ENCODE data around the gene LITAFD.
"Not testable (repeated sequence)": the region's sequence is repeated elsewhere in the genome, so short reads cannot be mapped to it uniquely, and the experiment has no call there.

The LITAFD gene

GRCh38 chr16:8872967-8873865 is 8.9 kb upstream of the LITAFD start:
- DNase-seq: no peak

GRCh38 chr16:8873866-8874195 is 8.3 kb upstream of the LITAFD start:
- DNase-seq: not testable (repeated sequence)

- DNase-seq: no peak
Measured at GRCh38 chr16:8874388-8874787, 7.8 kb upstream of the LITAFD start.

- DNase-seq: not testable (repeated sequence)
Measured at GRCh38 chr16:8875317-8875716, 6.8 kb upstream of the LITAFD start.

- no peak for DNase-seq
Measured at GRCh38 chr16:8877894-8878522, 4.1 kb upstream of the LITAFD start.

- DNase-seq: no peak
Measured at GRCh38 chr16:8878523-8878911, 3.6 kb upstream of the LITAFD start.

- no peak for DNase-seq
Measured at GRCh38 chr16:8880839-8881510, 1.2 kb upstream of the LITAFD start.

- DNase-seq: no peak
Measured at GRCh38 chr16:8882725-8883377, 700 bp downstream of the LITAFD start.

- DNase-seq: no peak
Measured at GRCh38 chr16:8885674-8886592, 3.8 kb downstream of the LITAFD start.

GRCh38 chr16:8886593-8887430 is 4.7 kb downstream of the LITAFD start:
- DNase-seq: no peak

GRCh38 chr16:8887431-8887765 is 5.2 kb downstream of the LITAFD start:
- no peak for DNase-seq

- DNase-seq: no peak
Measured at GRCh38 chr16:8887952-8888560, 5.9 kb downstream of the LITAFD start.

- no peak for DNase-seq
Measured at GRCh38 chr16:8888951-8889892, 7.1 kb downstream of the LITAFD start.

- DNase-seq: no peak
Measured at GRCh38 chr16:8889893-8890548, 7.9 kb downstream of the LITAFD start.

GRCh38 chr16:8890549-8890921 is 8.4 kb downstream of the LITAFD start:
- no peak for DNase-seq

- no peak for DNase-seq
Measured at GRCh38 chr16:8892101-8892575, 10.0 kb downstream of the LITAFD start.

- no peak for DNase-seq
Measured at GRCh38 chr16:8893426-8893825, 11.3 kb downstream of the LITAFD start.

- no peak for DNase-seq
Measured at GRCh38 chr16:8893976-8894690, 12.0 kb downstream of the LITAFD start.

Measured in inflammatory macrophage treated with lipopolysaccharide for 4 hours (primary cell).